ENCODE measurements around the gene ECHS1.
"Not testable (repeated sequence)": the region's sequence is repeated elsewhere in the genome, so short reads cannot be mapped to it uniquely, and the experiment has no call there.

Gene ECHS1

GRCh38 chr10:133397938-133398337 lies 24.8 kb upstream of the ECHS1 start:
- no peak for DNase-seq

GRCh38 chr10:133396035-133396624 lies 23.0 kb upstream of the ECHS1 start:
- no peak for DNase-seq

- no peak for DNase-seq
Observed at GRCh38 chr10:133394801-133395221, 21.7 kb upstream of the ECHS1 start.

- peak; percentile 91 for DNase-seq
Observed at GRCh38 chr10:133394064-133394663, 21.0 kb upstream of the ECHS1 start, which contains the start of gene MTG1. Gene MTG1 (plus strand): TSS chr10:133394157. CDS start chr10:133394221, 64 bp downstream.

GRCh38 chr10:133393401-133394063 lies 20.4 kb upstream of the ECHS1 start:
- DNase-seq: no peak

- DNase-seq: no peak
Observed at GRCh38 chr10:133391761-133392518, 18.8 kb upstream of the ECHS1 start.

GRCh38 chr10:133391249-133391635 lies 18.1 kb upstream of the ECHS1 start:
- no peak for DNase-seq

- DNase-seq: no peak
Observed at GRCh38 chr10:133390597-133391248, 17.6 kb upstream of the ECHS1 start.

- no peak for DNase-seq
Observed at GRCh38 chr10:133388973-133389818, 16.0 kb upstream of the ECHS1 start.

- no peak for DNase-seq
Observed at GRCh38 chr10:133388236-133388972, 15.2 kb upstream of the ECHS1 start.

- not testable (repeated sequence) for DNase-seq
Observed at GRCh38 chr10:133386951-133387350, 13.8 kb upstream of the ECHS1 start.

GRCh38 chr10:133385214-133385613 lies 12.1 kb upstream of the ECHS1 start:
- no peak for DNase-seq

GRCh38 chr10:133384071-133384470 lies 10.9 kb upstream of the ECHS1 start:
- DNase-seq: no peak

GRCh38 chr10:133383551-133383950 lies 10.4 kb upstream of the ECHS1 start:
- DNase-seq: no peak

- DNase-seq: no peak
Observed at GRCh38 chr10:133381036-133381435, 7.9 kb upstream of the ECHS1 start.

- no peak for DNase-seq
Observed at GRCh38 chr10:133379801-133380666, 6.9 kb upstream of the ECHS1 start.

GRCh38 chr10:133379152-133379800 lies 6.1 kb upstream of the ECHS1 start, which contains the start of gene PAOX:
Gene PAOX (plus strand): TSS chr10:133379262. CDS start chr10:133379317, 55 bp downstream.
- peak; percentile 48 for DNase-seq

- DNase-seq: peak; percentile 41
Observed at GRCh38 chr10:133378251-133379096, 5.3 kb upstream of the ECHS1 start.

GRCh38 chr10:133377818-133378250 lies 4.7 kb upstream of the ECHS1 start:
- DNase-seq: no peak
